ENCODE measurements around the gene TBRG1.

Gene TBRG1

GRCh38 chr11:124667601-124668000 is 44.9 kb downstream of the TBRG1 start:
- DNase-seq, result no peak

GRCh38 chr11:124669193-124669592 is 46.5 kb downstream of the TBRG1 start:
- peak; percentile 64 for DNase-seq

GRCh38 chr11:124670732-124671131 is 48.1 kb downstream of the TBRG1 start:
- DNase-seq, result no peak

- no peak for DNase-seq
Measured at GRCh38 chr11:124672536-124673215, 50.0 kb downstream of the TBRG1 start.

GRCh38 chr11:124673333-124674167 is 50.9 kb downstream of the TBRG1 start, which contains the start of the genes SIAE and SPA17:
Gene SIAE (minus strand): TSS chr11:124673739. CDS start chr11:124673708, 31 bp downstream.
Gene SPA17 (plus strand): TSS chr11:124673904. CDS start chr11:124675265, 1,361 bp downstream.
- peak; percentile 95 for DNase-seq

- DNase-seq, result no peak
Measured at GRCh38 chr11:124674168-124674517, 51.5 kb downstream of the TBRG1 start.

- DNase-seq, result no peak
Measured at GRCh38 chr11:124674571-124674970, 51.9 kb downstream of the TBRG1 start.

GRCh38 chr11:124676386-124676785 is 53.7 kb downstream of the TBRG1 start:
- no peak for DNase-seq

- DNase-seq, result no peak
Measured at GRCh38 chr11:124678416-124678815, 55.8 kb downstream of the TBRG1 start.

GRCh38 chr11:124681421-124681820 is 58.8 kb downstream of the TBRG1 start:
- no peak for DNase-seq

- no peak for DNase-seq
Measured at GRCh38 chr11:124682443-124682842, 59.8 kb downstream of the TBRG1 start.

All from NCI-H1092 treated with DMSO at 0.1 percent for 48 hours (cell line).